Stimulated activated CD4-positive, alpha-beta T cell treated with anti-CD3 and anti-CD28 coated beads, TNF-alpha, amount 100 ng/mL, for 24 hours (primary cell): ENCODE results near the gene TMEM271.

Experiments used
- DNase-seq, 3 experiments: peaks; one replicate each; pipeline ENCODE4 v3.0.0-alpha.2; 2020; ENCODE audit warnings: low read depth in 3 of 3

Gene TMEM271

DNA sequence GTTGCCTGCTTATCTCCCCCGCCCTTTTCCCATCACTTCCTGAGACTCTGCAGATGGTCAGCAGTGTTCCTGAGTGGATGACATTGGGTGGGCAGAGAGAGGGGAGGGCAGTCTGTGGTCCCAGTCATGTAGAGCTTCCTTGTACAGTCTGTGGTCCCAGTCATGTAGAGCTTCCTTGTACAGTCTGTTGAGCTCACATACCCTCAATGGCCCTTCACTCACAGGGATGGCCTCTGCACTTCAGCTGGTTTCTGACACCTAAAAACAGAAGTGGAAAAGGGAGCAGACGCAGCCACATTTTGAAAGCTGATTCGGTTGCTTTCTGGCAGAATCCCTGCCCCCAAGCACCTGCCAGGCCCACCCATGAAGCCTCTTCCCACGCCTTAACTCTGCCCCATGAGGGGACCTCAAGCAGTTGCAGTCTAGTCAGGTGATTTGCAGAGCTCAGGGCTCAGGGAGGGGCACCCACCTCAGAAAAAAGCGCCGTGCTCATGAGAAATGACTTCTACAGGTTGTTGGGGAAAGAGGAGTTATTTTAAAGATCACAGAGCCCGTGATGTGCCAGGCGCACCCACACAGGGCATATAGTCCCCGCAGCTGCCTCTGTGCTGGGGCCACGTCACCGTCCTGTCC lies 3.6 kb upstream of the TMEM271 start:
- DNase-seq, result no peak

GRCh38 chr4:578451-579443 lies 2.7 kb upstream of the TMEM271 start:
- no peak for DNase-seq

DNA sequence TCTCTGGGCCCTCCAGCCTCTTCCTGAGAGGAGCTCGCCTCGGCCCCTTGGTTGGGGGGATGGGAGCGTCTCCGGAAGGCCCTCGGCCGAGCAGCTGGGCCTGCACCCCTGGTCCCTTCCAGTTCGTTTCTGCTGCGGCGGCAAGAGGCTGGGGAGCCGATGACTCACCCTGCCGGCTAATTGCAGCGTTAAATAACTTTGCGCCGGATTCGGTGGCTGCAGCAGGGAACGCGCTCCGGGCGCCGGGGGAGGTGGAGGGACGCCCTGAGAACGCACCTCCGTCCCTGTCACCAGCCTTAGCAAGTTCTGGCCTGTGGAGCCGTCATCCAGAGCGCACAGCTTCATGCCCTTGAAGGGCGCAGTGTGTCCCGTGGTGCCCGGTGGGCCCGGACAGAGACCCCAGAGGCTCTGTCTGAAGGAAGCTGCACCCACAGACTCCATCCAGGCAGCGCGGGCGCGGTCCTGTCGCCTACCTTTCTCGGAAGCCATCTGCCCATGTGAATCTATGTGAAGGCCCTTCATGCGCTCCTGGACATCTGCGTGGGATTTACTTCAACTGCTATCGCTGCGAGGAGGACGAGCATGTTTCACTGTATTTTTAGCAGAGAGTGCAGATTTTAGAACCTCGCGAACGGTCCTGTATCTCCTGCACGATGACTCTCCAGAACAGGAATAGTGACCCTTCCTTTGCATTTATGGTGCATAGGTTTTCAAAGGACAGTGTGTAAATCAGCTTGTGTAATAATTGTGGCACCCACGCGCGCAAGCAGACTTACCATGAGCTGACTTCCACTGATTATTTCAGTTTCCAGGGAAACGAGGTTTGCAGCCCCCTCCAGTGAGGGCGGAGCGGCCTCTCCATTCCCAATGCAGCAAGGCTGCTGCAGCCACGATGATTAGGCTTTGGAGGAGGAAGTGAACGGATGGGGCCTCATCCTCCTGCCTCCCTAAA lies 1.7 kb upstream of the TMEM271 start:
- DNase-seq, result peak in 1 of 3 experiments; percentile 41

- DNase-seq, result no peak
Observed at GRCh38 chr4:576991-577498, 950 bp upstream of the TMEM271 start.

DNA sequence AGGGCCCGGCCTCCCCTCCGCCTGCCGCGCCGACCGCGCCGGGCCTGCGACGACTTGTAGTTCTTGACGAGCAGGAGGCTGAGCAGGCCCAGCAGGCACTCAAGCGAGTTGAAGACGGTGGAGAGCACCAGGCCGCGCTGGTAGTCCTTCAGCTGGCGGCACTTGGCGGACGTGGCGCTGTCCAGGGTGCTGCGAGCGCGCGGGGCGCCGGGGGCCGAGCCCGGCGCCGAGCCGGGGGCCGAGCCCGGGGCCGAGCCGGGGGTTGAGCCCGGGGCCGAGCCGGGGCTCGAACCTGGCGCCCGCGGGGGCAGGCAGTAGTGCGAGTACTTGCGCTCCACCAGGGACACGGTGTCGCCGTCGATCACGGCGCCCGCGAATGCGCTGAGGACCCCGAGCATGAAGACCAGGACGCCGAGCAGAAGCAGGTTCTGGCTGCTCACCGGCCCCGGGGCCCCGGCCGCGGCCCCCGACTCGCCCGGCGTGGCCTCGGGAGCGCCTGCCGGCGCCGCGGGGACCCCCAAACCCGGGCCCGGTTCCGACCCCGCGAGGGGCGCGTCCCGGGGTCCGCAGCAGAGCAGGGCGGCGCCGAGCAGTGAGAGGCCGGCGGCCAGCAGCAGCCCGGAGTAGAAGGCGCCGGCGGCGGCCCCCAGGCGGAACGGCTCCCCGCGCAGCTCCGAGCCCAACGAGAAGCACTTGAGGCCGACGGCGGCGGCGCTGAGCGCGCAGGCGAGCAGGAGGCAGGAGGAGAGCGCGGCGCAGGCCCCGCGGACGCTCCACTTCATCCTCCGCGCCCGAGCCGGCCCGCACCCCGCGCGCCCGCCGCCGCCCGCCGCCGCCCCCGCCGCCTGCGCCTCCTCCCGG lies 584 bp downstream of the TMEM271 start:
- no peak for DNase-seq

DNA sequence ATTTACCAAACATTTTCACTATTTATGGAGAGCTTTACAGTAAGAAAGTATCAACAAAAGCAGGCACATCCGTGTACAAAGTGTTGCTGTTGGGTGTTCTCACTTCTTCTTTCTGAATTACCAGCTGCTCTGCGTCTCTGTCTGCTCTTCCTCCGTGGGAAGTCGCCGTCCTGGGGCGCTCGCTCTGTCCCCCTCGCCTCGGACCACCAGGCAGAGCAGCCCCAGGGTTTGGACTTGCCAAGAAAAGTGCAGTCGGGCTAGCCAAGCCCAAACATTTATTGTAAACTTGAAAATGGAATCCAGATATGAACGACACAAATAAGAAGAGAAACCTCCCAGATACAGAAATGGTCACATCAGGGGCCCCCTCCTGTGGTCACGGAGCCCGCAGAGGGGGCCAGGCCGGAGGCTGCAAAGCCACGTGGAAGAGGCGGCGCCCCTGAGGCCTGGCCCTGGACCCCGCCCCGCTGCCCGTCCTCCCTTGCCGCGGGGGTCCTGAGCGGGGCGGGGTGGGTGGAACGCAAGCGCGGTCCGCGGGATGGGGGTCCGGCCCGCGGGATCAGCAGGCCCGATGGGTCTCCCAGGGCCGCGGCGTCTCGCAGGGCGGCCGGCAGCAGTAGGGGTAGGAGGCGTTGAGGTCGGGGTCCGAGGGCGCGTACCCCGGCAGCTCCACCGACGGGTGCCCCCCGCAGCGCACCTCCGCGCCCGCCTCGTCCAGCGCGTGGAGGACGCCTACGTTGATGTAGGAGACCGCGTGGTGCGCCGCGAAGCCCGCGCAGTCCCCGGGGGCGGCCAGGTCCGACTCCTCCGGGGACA lies 1.5 kb downstream of the TMEM271 start:
- no peak for DNase-seq

GRCh38 chr4:573122-573892 lies 2.8 kb downstream of the TMEM271 start:
- no peak for DNase-seq

GRCh38 chr4:572594-572993 lies 3.5 kb downstream of the TMEM271 start:
- no peak for DNase-seq

- no peak for DNase-seq
Observed at GRCh38 chr4:571838-572572, 4.1 kb downstream of the TMEM271 start.

- no peak for DNase-seq
Observed at GRCh38 chr4:570754-571153, 5.3 kb downstream of the TMEM271 start.

DNA sequence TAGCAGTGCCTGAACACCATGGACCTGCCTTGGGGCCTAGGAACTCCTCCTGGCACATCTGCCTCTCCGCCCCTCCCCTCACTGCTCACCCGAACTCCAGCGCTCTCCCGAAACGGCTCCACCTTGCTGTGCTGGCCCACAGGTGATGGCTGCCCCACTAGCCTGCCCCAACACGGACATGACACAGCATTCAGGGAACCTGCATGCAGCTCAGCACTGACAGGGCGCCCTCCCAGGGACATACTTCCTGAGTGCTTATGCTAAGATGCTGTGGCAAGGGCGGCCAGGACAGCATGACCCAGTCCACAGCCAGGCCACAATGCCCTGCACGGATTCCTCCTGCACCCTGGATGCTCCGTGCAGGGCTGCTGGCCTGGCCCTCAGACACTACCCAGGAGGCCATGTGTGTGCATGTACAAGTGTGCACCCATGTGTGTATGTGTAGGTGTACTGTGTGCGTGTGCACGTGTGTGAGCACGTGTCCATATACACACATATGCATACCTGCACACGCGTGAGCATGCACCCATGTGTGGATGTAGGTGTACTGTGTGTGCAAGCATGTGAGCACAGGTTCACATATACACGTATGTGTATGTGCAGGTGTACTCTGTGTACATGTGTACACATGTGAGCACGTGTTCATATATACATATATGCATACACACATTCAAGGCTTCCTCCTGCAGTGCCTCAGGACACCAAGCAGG lies 6.0 kb downstream of the TMEM271 start:
- no peak for DNase-seq

- DNase-seq, result no peak
Observed at GRCh38 chr4:568962-569361, 7.1 kb downstream of the TMEM271 start.

GRCh38 chr4:568351-568652 lies 7.8 kb downstream of the TMEM271 start:
- no peak for DNase-seq

DNA sequence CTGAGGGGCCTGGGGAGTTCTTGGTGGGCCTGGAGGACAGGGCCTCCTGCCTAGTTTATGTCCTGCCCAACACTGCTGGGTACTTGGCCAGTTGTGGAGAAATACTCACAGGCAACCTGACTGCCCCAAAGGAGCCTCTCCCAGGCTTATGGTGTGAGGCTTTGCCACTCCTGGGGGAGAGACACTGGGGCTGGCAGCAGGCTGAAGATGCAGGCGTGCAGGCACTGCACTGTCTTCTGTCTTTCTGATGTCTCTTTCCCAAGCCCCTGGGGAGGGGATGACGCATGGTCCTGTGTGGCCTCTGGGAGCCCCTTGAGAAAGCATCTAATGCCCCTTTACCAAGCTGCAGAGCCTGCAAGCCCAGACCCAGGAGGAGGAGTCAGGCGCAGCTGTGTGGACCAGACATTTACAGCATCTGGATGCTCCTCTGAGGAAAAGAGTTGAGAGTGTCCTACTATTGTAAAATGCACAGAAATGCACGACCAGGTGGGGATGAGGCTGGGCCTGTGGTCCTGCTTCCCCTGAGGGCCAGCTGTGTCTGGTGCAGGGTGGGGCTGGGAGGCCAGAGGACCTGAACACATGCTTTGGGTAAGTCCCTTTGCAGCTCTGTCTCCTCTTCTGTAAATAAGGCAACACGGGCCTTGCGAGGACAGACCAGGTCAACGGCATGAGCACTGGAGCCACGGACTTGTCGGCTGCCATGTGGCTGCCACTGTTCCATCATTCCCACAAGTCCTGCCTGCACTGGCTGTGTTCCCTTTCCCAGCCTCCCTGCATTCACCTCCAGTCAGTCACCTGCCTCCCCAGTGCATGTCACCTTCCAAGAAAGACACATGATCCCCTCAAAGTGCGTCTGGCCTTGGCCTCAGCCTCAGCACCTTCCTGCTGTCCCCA lies 8.4 kb downstream of the TMEM271 start:
- DNase-seq, result no peak

GRCh38 chr4:566508-567295 lies 9.4 kb downstream of the TMEM271 start:
- no peak for DNase-seq

GRCh38 chr4:566035-566434 lies 10.1 kb downstream of the TMEM271 start:
- no peak for DNase-seq
